Cardiac fibroblast (primary cell): ENCODE results near the gene PAX2.

Experiments used
- DNase-seq, 2 donors: peaks; one replicate each; pipeline versions ENCODE4 v3.0.0 to v3.0.0-alpha.2; 2010; ENCODE audit warnings: low read depth in 2 of 2
- H3K4me3 ChIP-seq, 2 donors: replicated peaks in 1 of 2; 1 replicate in 1 of 2; 2 replicates in 1 of 2; pipeline ENCODE4 v1.5.1; 2011; ENCODE audit warnings: low read depth in 2 of 2, low read length in 2 of 2, mild to moderate bottlenecking in 2 of 2, moderate library complexity in 1 of 2
- TF ChIP-seq, protein P1 (sequence below): IDR thresholded peaks from one replicate; pipeline ENCODE4 v1.5.1; 2011; ENCODE audit warnings: low read depth, mild to moderate bottlenecking, low read length, inconsistent platforms

PAX2 gene

DNA sequence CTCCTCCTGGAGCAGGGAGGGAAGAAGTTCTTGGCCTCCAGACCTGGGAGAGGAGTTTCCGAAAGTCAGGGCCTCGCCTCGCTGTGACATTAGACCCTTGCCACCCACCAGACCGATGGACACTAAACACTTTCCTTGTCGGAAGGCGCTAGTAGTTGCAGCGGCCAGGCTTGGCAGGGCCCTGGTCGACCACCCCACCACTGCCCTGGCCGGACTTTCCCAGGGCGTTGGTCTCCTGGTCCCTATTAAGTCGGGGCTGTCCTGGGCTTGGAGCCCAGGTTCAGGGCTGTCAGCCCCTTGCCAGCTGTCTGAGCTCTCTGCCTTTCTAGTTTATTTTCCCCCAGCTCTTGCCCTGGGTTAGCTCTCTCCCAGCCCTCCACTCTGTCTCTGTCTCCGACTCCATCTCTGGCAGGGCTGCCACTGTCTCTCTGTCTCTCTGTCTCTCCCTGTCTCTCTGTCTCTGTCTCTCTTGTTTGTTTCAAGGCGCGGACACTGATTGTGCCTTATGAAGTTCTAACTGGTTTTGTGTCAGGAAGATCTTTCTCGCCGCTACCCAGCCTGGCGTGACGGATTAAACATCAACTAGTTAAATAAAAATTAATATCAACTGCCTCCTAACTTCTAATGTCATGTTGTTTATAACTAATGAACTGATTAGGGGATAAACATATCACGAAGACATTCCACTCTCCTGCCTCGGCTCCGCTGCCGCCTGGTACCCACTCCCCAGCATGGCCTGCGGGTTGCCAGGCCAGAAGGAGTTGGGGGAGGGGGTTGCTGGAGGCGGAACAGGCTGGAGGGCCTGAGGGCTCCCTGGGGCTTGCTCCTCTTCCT lies 13.8 kb upstream of the PAX2 start:
- H3K4me3 ChIP-seq: no peak overlapping the region
- TF ChIP-seq, protein P1, sequence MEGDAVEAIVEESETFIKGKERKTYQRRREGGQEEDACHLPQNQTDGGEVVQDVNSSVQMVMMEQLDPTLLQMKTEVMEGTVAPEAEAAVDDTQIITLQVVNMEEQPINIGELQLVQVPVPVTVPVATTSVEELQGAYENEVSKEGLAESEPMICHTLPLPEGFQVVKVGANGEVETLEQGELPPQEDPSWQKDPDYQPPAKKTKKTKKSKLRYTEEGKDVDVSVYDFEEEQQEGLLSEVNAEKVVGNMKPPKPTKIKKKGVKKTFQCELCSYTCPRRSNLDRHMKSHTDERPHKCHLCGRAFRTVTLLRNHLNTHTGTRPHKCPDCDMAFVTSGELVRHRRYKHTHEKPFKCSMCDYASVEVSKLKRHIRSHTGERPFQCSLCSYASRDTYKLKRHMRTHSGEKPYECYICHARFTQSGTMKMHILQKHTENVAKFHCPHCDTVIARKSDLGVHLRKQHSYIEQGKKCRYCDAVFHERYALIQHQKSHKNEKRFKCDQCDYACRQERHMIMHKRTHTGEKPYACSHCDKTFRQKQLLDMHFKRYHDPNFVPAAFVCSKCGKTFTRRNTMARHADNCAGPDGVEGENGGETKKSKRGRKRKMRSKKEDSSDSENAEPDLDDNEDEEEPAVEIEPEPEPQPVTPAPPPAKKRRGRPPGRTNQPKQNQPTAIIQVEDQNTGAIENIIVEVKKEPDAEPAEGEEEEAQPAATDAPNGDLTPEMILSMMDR: no peak
- no peak for DNase-seq

GRCh38 chr10:100732241-100732596 lies 13.2 kb upstream of the PAX2 start:
- no peak for DNase-seq
- no peak overlapping the region for H3K4me3 ChIP-seq
- TF ChIP-seq, protein P1: no peak

- TF ChIP-seq, protein P1: no peak
- no peak for DNase-seq
- no peak overlapping the region for H3K4me3 ChIP-seq
Observed at GRCh38 chr10:100733329-100733728, 12.1 kb upstream of the PAX2 start.

- TF ChIP-seq, protein P1: no peak
Observed at GRCh38 chr10:100734295-100735086, 10.9 kb upstream of the PAX2 start.

GRCh38 chr10:100735087-100735336 lies 10.4 kb upstream of the PAX2 start:
- no peak for DNase-seq
- TF ChIP-seq, protein P1: no peak
- no peak overlapping the region for H3K4me3 ChIP-seq

More at GRCh38 chr10:100734295-100735086, 10.9 kb upstream of the PAX2 start:
- no peak for DNase-seq
- no peak overlapping the region for H3K4me3 ChIP-seq

DNA sequence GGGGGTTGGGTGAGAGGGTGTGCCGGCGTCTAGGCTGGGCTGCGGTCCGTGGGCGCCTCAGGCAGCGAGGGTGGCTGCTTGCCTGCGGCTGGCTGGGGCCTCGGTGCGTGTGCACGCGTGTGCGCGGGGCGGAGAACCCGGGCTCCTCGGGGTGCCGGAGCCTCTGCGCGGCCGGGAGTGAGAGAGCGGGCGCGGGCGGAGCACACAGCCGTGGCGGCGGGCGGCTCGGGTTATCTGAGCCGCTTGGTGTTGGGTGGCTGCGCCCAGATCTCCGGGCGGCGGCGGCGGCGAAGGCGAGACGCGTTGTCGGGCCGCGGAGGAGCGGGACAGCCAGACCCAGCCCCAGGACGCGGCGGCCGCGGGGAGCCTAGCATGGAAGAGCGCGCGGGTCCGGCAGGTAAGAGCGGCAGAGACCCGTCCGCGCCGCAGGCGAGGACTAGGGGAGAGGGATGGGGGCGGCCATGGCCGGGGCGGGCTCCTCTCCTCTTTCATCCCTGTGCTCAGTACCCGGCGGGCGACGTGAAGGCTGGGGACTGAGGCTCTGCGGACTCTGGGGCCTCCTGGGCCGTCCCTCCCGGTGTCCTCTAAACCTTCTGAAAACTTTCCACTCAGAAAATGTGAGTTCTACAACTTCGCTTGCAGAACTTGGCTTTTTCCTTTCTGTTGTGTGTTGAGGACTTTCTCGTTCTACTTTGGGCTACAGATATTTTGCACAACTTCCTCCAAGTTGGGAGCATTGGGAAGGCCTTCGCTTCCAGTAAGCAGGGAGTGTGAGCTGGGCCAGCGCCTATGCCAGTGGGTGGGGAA lies 9.8 kb upstream of the PAX2 start:
- H3K4me3 ChIP-seq: no peak overlapping the region
- DNase-seq: no peak

More for the DNA sequence above, 9.8 kb upstream of the PAX2 start:
- TF ChIP-seq, protein P1: no peak
